Uterus (tissue), 4 donors: ENCODE measurements around the gene KMT2C. TPM values are rescaled to one million over a fixed set of nuclear protein-coding genes. Genes with fewer than 3 reads are reported as not detected.

Experiments
- DNase-seq, 2 donors: peaks; one replicate each; pipeline ENCODE4 v3.0.0-alpha.2; 2019 to 2020
- H3K27ac ChIP-seq, 2 donors: fragments of 200-600 bp; sonication (generic); 1 replicate in 1 of 2; 2 replicates in 1 of 2; pipeline ENCODE4 v1.5.1; 2016 to 2018
- H3K27me3 ChIP-seq, 2 donors: fragments of 200-600 bp; sonication (generic); one replicate each; pipeline ENCODE4 v1.5.1; 2018 to 2019; ENCODE audit warnings: control low read depth in 1 of 2
- H3K36me3 ChIP-seq, 2 donors: fragments of 200-600 bp; sonication (generic); one replicate each; pipeline ENCODE4 v1.5.1; 2019; ENCODE audit warnings: control low read depth in 1 of 2
- H3K4me1 ChIP-seq, 2 donors: fragments of 200-600 bp; sonication (generic); one replicate each; pipeline ENCODE4 v1.5.1; 2018 to 2019; ENCODE audit warnings: control low read depth in 1 of 2
- H3K4me3 ChIP-seq, 2 donors: fragments of 200-600 bp; sonication (generic); 1 replicate in 1 of 2; 2 replicates in 1 of 2; pipeline ENCODE4 v1.5.1; 2018 to 2019; ENCODE audit warnings: mild to moderate bottlenecking in 1 of 2
- H3K9me3 ChIP-seq, 2 donors: fragments of 200-600 bp; sonication (generic); one replicate each; pipeline ENCODE4 v1.5.1; 2019; ENCODE audit warnings: control low read depth in 1 of 2
- CTCF ChIP-seq, 4 experiments: fragments of 200-600 bp in 2 of 4; fragments of 450-650 bp in 2 of 4; sonication (generic) in 2 of 4; IDR thresholded peaks; one replicate each; pipeline ENCODE4 v1.5.1; 2016 to 2019; ENCODE audit warnings: antibody characterized with exemption in 4 of 4, mild to moderate bottlenecking in 2 of 4, moderate library complexity in 1 of 4
- POLR2A ChIP-seq, 2 donors: fragments of 450-650 bp; IDR thresholded peaks; one replicate each; pipeline ENCODE4 v1.6.1; 2016; ENCODE audit warnings: antibody characterized with exemption in 2 of 2, mild to moderate bottlenecking in 1 of 2, moderate library complexity in 1 of 2
- intact Hi-C: fragments of 100-400 bp; cut with DNase I; formaldehyde crosslinking; loops from one replicate; pipeline ENCODE4 v1.15.1; 2023; ENCODE audit warnings: low total_unique reads
- small RNA-seq: library from RNA; depleted of rRNA; stranded (forward); fragments of <200 nt; gene quantifications from one replicate; pipeline ENCODE3, GENCODE V24; 2016
- total RNA-seq, 4 donors: library from RNA; depleted of rRNA in 3 of 4; stranded (reverse); fragments of >200 nt in 3 of 4; gene quantifications; one replicate each; pipeline versions ENCODE4 v1.1.0 to v1.2.4, GENCODE V29; 2014 to 2023
- donor health status: DM: yes; HTN: yes; CAD: no.

Gene KMT2C
- total RNA-seq, 4 donors from 2014 or later, result 30.5 to 177 (median 90.0) TPM

- Histone ChIP-seq H3K4me1 (no peaks in the 10 kb centered on the region), H3K27ac (no peak overlapping the region), H3K27me3 (no peaks in the 10 kb centered on the region), H3K9me3 (peaks cover 0 to 8% of the 10 kb centered on the region in 2 donors), H3K4me3 (no peak overlapping the region), H3K36me3 (no peaks in the 10 kb centered on the region)
- intact Hi-C loops, result no loop called here
- TF ChIP-seq POLR2A (IDR thresholded peaks at IDR 0.05) (no peak), CTCF (IDR thresholded peaks at IDR 0.05) (no peak)
- no peak for DNase-seq
Measured at GRCh38 chr7:152086513-152086912, 349.3 kb downstream of the KMT2C start.

DNA sequence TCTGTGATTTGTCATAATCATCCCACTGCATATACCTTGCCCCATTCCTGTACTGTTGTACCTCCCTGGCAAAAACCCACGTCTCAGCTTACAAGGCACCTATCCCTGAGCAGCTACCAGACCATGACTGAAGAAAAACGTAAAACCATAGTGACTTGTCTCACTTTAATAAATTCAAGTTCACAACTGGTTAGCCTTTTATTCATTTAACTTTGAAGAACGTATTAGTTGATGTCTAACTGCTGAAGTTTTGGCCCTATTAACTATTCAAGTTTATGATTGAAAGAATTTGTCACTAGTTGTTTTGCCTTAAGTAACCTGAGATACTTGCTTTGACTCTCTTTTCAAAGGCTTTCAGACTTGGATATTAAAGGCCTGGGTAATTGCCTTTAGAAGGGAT is 350.7 kb downstream of the KMT2C start:
- TF ChIP-seq POLR2A (IDR thresholded peaks at IDR 0.05) (no peak), CTCF (IDR thresholded peaks at IDR 0.05) (no peak)
- Histone ChIP-seq H3K27ac (no peak overlapping the region), H3K4me1 (no peaks in the 10 kb centered on the region), H3K4me3 (no peak overlapping the region), H3K27me3 (no peaks in the 10 kb centered on the region), H3K36me3 (no peaks in the 10 kb centered on the region), H3K9me3 (peaks cover 0 to 8% of the 10 kb centered on the region in 2 donors)
- no peak for DNase-seq
- intact Hi-C loops, result no loop called here

Small RNA genes lying within 50 kb of the gene (small RNA-seq; reads per million reads assigned to genes)
- gene AC104692.1 (not detected), gene AC104692.2 (not detected), gene RF00019 (not detected)

Other genes with a start within 250 kb of the KMT2C start
- gene XRCC2, start 240.1 kb upstream of the KMT2C start, total RNA-seq, result 1 to 10 TPM in 1 of 4 donors, under 1 TPM in 2, not detected in 1; under 0.01 to 8.7 (median 0.37) TPM